Thyroid gland (tissue), 4 donors: ENCODE measurements around the gene MAPK8IP3. TPM values are rescaled to one million over a fixed set of nuclear protein-coding genes. Genes with fewer than 3 reads are reported as not detected.

ENCODE experiments used
- DNase-seq, 2 donors: peaks; one replicate each; pipeline ENCODE4 v3.0.0-alpha.2; 2019
- H3K27ac ChIP-seq, 3 donors: fragments of 200-600 bp; sonication (generic); 1 replicate in 2 of 3; 2 replicates in 1 of 3; pipeline ENCODE4 v1.5.1; 2016 to 2019; ENCODE audit warnings: mild to moderate bottlenecking in 1 of 3, moderate library complexity in 1 of 3
- H3K27me3 ChIP-seq: fragments of 200-600 bp; sonication (generic); one replicate; pipeline ENCODE4 v1.5.1; 2019
- H3K36me3 ChIP-seq, 2 donors: fragments of 200-600 bp; sonication (generic); one replicate each; pipeline ENCODE4 v1.5.1; 2016 to 2019
- H3K4me1 ChIP-seq, 2 donors: fragments of 200-600 bp; sonication (generic); one replicate each; pipeline ENCODE4 v1.5.1; 2017 to 2019
- H3K4me3 ChIP-seq, 3 donors: fragments of 200-600 bp; sonication (generic); replicated peaks in 1 of 3; 1 replicate in 2 of 3; 2 replicates in 1 of 3; pipeline ENCODE4 v1.5.1; 2016; ENCODE audit warnings: mild to moderate bottlenecking in 1 of 3
- H3K9me3 ChIP-seq: fragments of 200-600 bp; sonication (generic); one replicate; pipeline ENCODE4 v1.5.1; 2017
- CTCF ChIP-seq, 6 experiments: fragments of 200-600 bp in 3 of 6; fragments of 450-650 bp in 3 of 6; sonication (generic) in 3 of 6; IDR thresholded peaks; one replicate each; pipeline ENCODE4 v1.5.1; 2016 to 2019; ENCODE audit warnings: antibody characterized with exemption in 6 of 6, mild to moderate bottlenecking in 2 of 6, inconsistent platforms in 1 of 6, moderate library complexity in 1 of 6
- POLR2A ChIP-seq, 2 donors: fragments of 450-650 bp; IDR thresholded peaks; one replicate each; pipeline ENCODE4 v1.6.1; 2017; ENCODE audit warnings: antibody characterized with exemption in 2 of 2, mild to moderate bottlenecking in 2 of 2, moderate library complexity in 1 of 2
- WGBS, 2 donors: methylation state at CpG; one replicate each; pipeline ENCODE4 v1.1.5; 2017; 5-methylcytosine and 5-hydroxymethylcytosine counted together
- intact Hi-C: fragments of 100-400 bp; cut with DNase I; formaldehyde crosslinking; loops from one replicate; pipeline ENCODE4 v1.15.1; 2023
- total RNA-seq, 4 donors: library from RNA; depleted of rRNA; stranded (reverse); fragments of >200 nt; gene quantifications; one replicate each; pipeline ENCODE4 v1.2.3, GENCODE V29; 2016

The MAPK8IP3 gene
- total RNA-seq, 4 donors from 2014 or later = 45.7 to 137 (median 60.4) TPM

GRCh38 chr16:1768061-1768766 is 62.2 kb downstream of the MAPK8IP3 start:
- Histone ChIP-seq H3K27me3 (no peaks in the 10 kb centered on the region), H3K4me3 (no peak overlapping the region), H3K4me1 (peaks cover 11 to 15% of the 10 kb centered on the region in 2 donors), H3K36me3 (peaks cover 36 to 43% of the 10 kb centered on the region in 2 donors), H3K27ac (no peak overlapping the region), H3K9me3 (no peaks in the 10 kb centered on the region)
- WGBS, 2 donors = 94% methylated on average over 27 to 29 of the region's 41 CpGs
- no peak for DNase-seq
- TF ChIP-seq POLR2A (IDR thresholded peaks at IDR 0.05) = no peak
- intact Hi-C loops = no loop called here

GRCh38 chr16:1768767-1769401 is 62.9 kb downstream of the MAPK8IP3 start:
- peaks cover 15 to 17% of the 10 kb centered on the region in 2 donors for H3K4me1 ChIP-seq
- TF ChIP-seq CTCF (IDR thresholded peaks at IDR 0.05) = no peak
- no peak for TF ChIP-seq POLR2A (IDR thresholded peaks at IDR 0.05)
- peaks cover 36 to 39% of the 10 kb centered on the region in 2 donors for H3K36me3 ChIP-seq
- 87 to 93% methylated on average over 15 to 23 of the region's 26 CpGs for WGBS, 2 donors
- DNase-seq = no peak
- no peaks in the 10 kb centered on the region for H3K27me3 ChIP-seq
- intact Hi-C loops = no loop called here
- H3K9me3 ChIP-seq = no peaks in the 10 kb centered on the region
- no peak overlapping the region for H3K27ac ChIP-seq
- H3K4me3 ChIP-seq = no peak overlapping the region

- H3K9me3 ChIP-seq = no peaks in the 10 kb centered on the region
- intact Hi-C loops = no loop called here
- H3K4me1 ChIP-seq = peaks cover 23 to 24% of the 10 kb centered on the region in 2 donors
- peaks cover 29 to 31% of the 10 kb centered on the region in 2 donors for H3K36me3 ChIP-seq
- TF ChIP-seq CTCF (IDR thresholded peaks at IDR 0.05) (no peak), POLR2A (IDR thresholded peaks at IDR 0.05) (no peak)
- no peak overlapping the region for H3K4me3 ChIP-seq
- WGBS, 2 donors = 82 to 87% methylated on average over 11 to 17 of the region's 27 CpGs
- H3K27me3 ChIP-seq = no peaks in the 10 kb centered on the region
- no peak for DNase-seq
- H3K27ac ChIP-seq = peak overlapping the region in 1 of 3 donors; percentile 64
Observed at GRCh38 chr16:1769402-1770300, 63.7 kb downstream of the MAPK8IP3 start.

GRCh38 chr16:1770328-1771187 is 64.6 kb downstream of the MAPK8IP3 start:
- peak overlapping the region; percentile 46 to 64 (median 48) for H3K27ac ChIP-seq
- peak in 1 of 2 donors; percentile 25 for TF ChIP-seq POLR2A (IDR thresholded peaks at IDR 0.05)
- TF ChIP-seq CTCF (IDR thresholded peaks at IDR 0.05) = peak in 1 of 6 experiments; percentile 0
- peaks cover 21 to 28% of the 10 kb centered on the region in 2 donors for H3K36me3 ChIP-seq
- peak; percentile 86 to 87 for DNase-seq
- intact Hi-C loops = no loop called here
- no peaks in the 10 kb centered on the region for H3K9me3 ChIP-seq
- peaks cover 23 to 26% of the 10 kb centered on the region in 2 donors for H3K4me1 ChIP-seq
- H3K27me3 ChIP-seq = no peaks in the 10 kb centered on the region
- peak overlapping the region; percentile 31 to 97 (median 86) for H3K4me3 ChIP-seq
- 9 to 25% methylated on average over 12 to 15 of the region's 81 CpGs for WGBS, 2 donors
